ENCODE measurements around the gene C12orf42.

The C12orf42 gene

DNA sequence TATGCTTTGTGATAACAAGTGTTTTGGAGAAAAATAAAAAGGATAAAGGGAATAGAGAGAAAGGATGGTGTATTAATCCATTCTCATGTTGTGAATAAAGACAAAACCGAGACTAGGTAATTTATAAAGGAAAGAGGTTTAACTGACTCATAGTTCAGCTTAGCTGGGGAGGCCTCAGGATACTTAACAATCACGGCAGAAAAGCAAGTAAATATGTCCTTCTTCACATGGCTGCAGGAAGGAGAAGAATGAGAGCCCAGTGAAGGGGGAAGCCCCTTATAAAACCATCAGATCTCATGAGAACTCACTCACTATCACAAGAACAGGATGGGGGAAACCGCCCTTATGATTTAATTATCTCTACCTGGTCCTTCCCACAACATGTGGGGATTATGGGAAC, 18.1 kb upstream of the C12orf42 start:
- no peak overlapping the region for H3K27ac ChIP-seq
- H3K4me1 ChIP-seq, result no peaks in the 10 kb centered on the region
- H3K4me3 ChIP-seq (ENCODE audit: low read depth, low read length), result no peak overlapping the region
- no peaks in the 10 kb centered on the region for H3K9me3 ChIP-seq (ENCODE audit: control insufficient read depth, low read length)
- H3K79me2 ChIP-seq, result no peaks in the 10 kb centered on the region
- H3K36me3 ChIP-seq (ENCODE audit: control insufficient read depth, insufficient read depth, low read length), result no peaks in the 10 kb centered on the region
- no peak overlapping the region for H3K9ac ChIP-seq
- H3K4me2 ChIP-seq (ENCODE audit: low read length), result no peak overlapping the region
- H2AFZ ChIP-seq, result no peak overlapping the region
- TF ChIP-seq, protein P1, sequence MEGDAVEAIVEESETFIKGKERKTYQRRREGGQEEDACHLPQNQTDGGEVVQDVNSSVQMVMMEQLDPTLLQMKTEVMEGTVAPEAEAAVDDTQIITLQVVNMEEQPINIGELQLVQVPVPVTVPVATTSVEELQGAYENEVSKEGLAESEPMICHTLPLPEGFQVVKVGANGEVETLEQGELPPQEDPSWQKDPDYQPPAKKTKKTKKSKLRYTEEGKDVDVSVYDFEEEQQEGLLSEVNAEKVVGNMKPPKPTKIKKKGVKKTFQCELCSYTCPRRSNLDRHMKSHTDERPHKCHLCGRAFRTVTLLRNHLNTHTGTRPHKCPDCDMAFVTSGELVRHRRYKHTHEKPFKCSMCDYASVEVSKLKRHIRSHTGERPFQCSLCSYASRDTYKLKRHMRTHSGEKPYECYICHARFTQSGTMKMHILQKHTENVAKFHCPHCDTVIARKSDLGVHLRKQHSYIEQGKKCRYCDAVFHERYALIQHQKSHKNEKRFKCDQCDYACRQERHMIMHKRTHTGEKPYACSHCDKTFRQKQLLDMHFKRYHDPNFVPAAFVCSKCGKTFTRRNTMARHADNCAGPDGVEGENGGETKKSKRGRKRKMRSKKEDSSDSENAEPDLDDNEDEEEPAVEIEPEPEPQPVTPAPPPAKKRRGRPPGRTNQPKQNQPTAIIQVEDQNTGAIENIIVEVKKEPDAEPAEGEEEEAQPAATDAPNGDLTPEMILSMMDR (IDR thresholded peaks at IDR 0.05), result no peak
- H3K27me3 ChIP-seq (ENCODE audit: control insufficient read depth, insufficient read depth, low read length), result no peaks in the 10 kb centered on the region

DNA sequence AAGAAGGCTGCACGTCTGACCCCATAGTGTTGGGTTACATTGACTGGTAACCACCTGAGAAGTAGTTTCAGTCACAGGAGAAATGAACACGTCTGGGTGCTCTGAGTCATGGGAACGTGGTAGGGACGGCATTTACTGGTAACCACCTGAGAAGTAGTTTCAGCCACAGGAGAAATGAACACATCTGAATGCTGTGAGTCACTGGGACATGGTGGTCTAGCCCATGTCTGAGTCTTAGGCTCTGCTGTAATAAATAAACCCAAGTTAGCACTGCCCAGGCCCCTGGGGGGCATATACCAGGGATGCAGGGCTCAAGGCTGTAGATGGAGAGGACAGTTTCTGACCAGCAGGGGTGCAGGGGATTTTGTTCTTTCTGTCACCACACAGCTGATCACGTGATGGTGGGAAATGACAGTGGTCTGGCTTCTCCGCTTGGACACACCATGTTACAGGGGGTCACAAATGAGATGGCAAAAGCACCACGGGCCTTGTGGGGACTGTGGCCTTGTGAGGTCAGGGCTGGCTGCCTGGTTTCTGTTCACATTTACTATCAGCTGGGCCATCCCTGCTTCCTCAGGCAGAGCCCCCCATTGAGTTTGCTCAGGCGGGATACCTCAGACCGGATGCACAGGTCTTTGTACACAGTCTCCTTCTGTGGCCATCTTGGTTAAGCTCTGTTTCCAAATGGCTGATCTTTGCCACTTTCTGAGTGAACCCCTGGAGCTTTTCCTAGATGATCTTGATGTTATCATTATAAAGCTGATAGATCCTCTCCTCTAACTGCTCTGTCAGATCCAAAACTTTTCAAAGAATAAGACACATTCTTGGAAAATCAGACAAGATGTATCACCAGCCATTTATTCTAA, 9.8 kb upstream of the C12orf42 start:
- TF ChIP-seq, protein P1 (IDR thresholded peaks at IDR 0.05), result no peak
- no peak overlapping the region for H2AFZ ChIP-seq
- H3K79me2 ChIP-seq, result no peaks in the 10 kb centered on the region
- H3K9me3 ChIP-seq (ENCODE audit: control insufficient read depth, low read length), result no peaks in the 10 kb centered on the region
- no peaks in the 10 kb centered on the region for H3K4me1 ChIP-seq
- no peaks in the 10 kb centered on the region for H3K27me3 ChIP-seq (ENCODE audit: control insufficient read depth, insufficient read depth, low read length)
- no peak overlapping the region for H3K4me2 ChIP-seq (ENCODE audit: low read length)
- no peak overlapping the region for H3K27ac ChIP-seq
- H3K36me3 ChIP-seq (ENCODE audit: control insufficient read depth, insufficient read depth, low read length), result no peaks in the 10 kb centered on the region
- no peak overlapping the region for H3K4me3 ChIP-seq (ENCODE audit: low read depth, low read length)
- no peak overlapping the region for H3K9ac ChIP-seq

DNA sequence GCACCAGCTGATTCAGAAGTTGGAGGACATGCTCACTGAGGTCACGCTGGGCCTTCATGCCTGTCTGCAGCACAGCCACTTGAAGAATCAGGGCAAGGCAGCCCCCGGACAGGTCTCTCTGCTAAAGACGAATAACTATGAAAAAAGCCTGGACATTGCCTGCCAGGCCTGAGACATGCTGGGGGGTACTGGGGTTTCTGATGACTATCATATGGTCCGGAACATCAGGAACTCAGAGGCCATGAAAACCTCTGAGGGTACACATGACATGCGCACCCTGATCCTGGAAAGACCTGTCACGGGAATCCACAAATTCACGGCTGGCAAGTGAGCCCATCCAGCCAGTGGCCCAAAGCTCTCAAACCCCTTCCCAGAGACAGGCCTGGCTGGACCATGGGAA, 8.8 kb upstream of the C12orf42 start:
- Histone ChIP-seq H3K4me3 (ENCODE audit: low read depth, low read length) (no peak overlapping the region), H3K36me3 (ENCODE audit: control insufficient read depth, insufficient read depth, low read length) (no peaks in the 10 kb centered on the region), H3K9ac (no peak overlapping the region), H3K79me2 (no peaks in the 10 kb centered on the region), H3K27ac (no peak overlapping the region), H3K4me2 (ENCODE audit: low read length) (no peak overlapping the region), H3K9me3 (ENCODE audit: control insufficient read depth, low read length) (no peaks in the 10 kb centered on the region), H2AFZ (no peak overlapping the region), H3K27me3 (ENCODE audit: control insufficient read depth, insufficient read depth, low read length) (no peaks in the 10 kb centered on the region), H3K4me1 (no peaks in the 10 kb centered on the region)
- TF ChIP-seq, protein P1 (IDR thresholded peaks at IDR 0.05), result no peak

DNA sequence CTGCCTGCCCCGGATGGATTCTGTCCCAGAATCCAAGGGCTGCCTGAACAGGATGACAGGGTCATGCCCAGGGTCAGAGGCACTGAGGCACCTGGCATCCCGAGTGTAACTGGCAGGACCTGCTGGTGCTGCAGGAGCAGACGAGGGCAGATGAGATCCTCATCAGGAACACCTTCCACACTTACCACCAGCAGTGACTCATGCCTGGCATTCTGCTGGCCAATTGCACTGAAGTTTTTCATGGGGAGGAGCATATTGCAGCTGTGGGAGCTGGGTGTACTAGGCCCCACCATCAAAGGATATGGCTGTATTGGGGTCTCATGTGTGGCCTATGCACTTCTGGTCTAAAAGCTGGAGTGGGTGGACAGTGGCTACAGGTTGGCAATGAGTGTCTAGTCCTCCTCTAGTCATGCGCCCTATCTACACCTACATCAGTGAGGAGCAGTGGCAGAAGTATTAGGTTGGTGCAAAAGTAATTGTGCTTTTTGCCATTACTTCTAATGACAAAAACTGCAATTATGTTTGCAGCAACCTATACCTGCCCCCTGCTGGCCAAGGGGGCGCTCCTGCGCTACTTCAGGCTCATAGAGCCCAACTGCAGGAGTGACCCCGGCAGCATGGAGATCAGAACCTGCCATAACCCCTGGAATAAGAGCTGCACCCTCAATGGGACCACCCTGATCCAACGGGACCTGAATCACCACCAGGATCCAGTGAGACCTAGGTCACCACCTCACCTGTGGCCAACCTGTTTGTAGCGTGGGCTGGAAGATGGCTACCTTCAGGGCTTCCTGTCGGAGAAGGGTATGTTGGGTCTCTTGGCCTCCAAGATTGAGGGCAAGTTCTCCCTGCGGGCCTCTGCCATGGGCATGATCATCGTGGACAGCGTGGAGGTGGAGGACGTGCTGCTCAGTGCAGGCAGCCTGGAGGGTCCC, 8.0 kb upstream of the C12orf42 start:
- Histone ChIP-seq H3K36me3 (ENCODE audit: control insufficient read depth, insufficient read depth, low read length) (no peaks in the 10 kb centered on the region), H3K4me1 (no peaks in the 10 kb centered on the region), H3K4me3 (ENCODE audit: low read depth, low read length) (no peak overlapping the region), H3K79me2 (no peaks in the 10 kb centered on the region), H3K9me3 (ENCODE audit: control insufficient read depth, low read length) (no peaks in the 10 kb centered on the region), H3K27ac (no peak overlapping the region), H3K9ac (no peak overlapping the region), H3K27me3 (ENCODE audit: control insufficient read depth, insufficient read depth, low read length) (no peaks in the 10 kb centered on the region), H3K4me2 (ENCODE audit: low read length) (no peak overlapping the region), H2AFZ (no peak overlapping the region)
- TF ChIP-seq, protein P1 (IDR thresholded peaks at IDR 0.05), result no peak

Data from parathyroid adenoma (tissue), 2 donors.